ENCODE results near the gene LHFPL4.

LHFPL4 gene

DNA sequence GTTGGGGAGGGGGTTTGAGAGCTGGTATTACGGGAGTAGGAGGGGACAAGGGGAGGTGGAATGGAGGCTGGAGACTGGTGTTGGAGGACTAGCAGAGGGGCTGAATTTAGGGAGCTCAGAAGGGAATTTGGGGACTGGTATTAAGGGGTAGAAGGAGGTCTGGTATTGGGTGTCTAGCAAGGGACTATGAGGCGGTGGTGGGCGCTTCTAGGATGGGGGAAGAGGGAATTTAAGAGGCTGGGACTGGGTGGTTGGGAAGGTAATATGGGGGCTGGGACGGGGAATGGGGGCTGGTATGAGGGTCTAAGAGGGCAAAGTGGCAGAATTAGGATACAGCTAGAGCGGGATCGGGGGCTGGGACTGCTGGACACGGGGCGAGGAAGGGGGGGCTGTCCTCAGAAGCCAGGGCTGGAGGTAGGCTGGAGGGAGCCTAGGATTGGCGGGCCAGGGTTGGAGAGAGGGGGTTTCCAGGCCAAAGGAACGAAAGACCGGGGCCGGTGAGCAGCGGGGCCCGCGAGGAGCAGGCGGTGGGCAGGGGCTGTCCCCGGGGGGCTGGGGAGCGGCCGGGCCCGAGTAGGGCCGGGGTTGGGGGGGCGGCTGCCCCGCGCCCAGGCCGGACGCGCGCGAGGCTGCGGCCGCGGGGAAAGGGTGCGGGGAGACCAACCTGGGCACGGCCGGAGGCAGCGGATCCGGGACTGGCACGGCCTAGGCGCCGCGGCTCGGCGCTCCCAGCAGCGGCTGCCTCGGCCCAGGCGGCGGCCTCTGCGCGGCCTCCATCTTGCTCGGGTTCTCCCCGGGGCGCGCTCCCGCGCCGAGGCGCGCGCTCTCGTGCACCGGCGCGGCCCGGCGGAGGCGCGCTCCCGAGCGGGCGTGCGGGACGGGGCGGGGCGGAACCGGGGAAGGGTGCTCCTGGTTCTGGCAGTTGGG, at the start of gene LHFPL4:
TSS of gene LHFPL4 (minus strand) at position 802 of the 927 bp plus-strand sequence. CDS start 1,143 bp downstream, outside the sequence.
- TF ChIP-seq GATA2 (IDR thresholded peaks at IDR 0.05; ENCODE audit: low read depth, low read length) (no peak), GATA3 (IDR thresholded peaks at IDR 0.05; ENCODE audit: low read depth, low read length) (no peak)

GRCh38 chr3:9602620-9603019, 49.0 kb upstream of the LHFPL4 start:
- TF ChIP-seq GATA2 (IDR thresholded peaks at IDR 0.05; ENCODE audit: low read depth, low read length), result no peak
- no peak for TF ChIP-seq GATA3 (IDR thresholded peaks at IDR 0.05; ENCODE audit: low read depth, low read length)

DNA sequence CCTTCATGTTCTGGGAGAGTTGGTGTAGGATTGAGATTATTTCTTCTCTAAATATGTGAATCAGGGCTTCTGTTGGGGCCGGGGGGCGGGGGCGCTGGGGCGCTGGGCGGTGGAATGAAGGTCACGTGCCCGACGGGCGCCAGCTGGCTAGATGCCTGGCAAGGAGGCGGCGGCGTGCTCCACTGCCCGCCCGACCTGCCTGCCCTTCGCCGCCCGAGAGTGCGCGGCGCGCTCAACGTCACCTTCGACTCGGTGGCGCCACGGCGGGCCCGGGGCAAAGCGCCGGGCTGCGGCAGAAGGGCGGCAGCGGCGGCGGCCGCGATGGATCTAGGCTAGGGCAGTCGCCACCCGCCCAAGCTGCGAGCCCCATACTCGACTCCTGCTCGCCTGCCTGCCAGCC, 47.0 kb upstream of the LHFPL4 start:
- TF ChIP-seq GATA2 (IDR thresholded peaks at IDR 0.05; ENCODE audit: low read depth, low read length), result no peak
- no peak for TF ChIP-seq GATA3 (IDR thresholded peaks at IDR 0.05; ENCODE audit: low read depth, low read length)

- TF ChIP-seq GATA3 (IDR thresholded peaks at IDR 0.05; ENCODE audit: low read depth, low read length) (no peak), GATA2 (IDR thresholded peaks at IDR 0.05; ENCODE audit: low read depth, low read length) (no peak)
Observed at GRCh38 chr3:9598783-9599387, 45.3 kb upstream of the LHFPL4 start.

DNA sequence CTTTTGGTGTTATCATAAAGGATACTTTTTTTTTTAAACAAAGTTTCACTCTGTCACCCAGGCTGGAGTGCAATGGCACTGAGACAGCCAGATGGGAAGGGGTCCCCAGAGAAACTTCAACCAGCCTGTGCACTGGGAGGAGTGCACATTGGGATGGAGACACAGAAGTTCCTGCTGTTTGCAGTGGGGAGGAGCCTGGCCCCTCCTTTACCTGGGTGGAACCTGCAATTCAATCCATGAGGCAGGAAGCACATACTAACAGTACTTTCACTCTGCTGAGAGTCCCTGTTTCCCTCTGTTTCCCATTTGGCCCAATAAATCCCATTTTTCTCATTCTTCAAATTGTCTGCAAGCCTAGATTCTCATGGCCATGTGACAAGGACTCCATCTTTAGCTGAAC, 42.3 kb upstream of the LHFPL4 start:
- TF ChIP-seq GATA2 (IDR thresholded peaks at IDR 0.05; ENCODE audit: low read depth, low read length), result no peak
- TF ChIP-seq GATA3 (IDR thresholded peaks at IDR 0.05; ENCODE audit: low read depth, low read length), result no peak

DNA sequence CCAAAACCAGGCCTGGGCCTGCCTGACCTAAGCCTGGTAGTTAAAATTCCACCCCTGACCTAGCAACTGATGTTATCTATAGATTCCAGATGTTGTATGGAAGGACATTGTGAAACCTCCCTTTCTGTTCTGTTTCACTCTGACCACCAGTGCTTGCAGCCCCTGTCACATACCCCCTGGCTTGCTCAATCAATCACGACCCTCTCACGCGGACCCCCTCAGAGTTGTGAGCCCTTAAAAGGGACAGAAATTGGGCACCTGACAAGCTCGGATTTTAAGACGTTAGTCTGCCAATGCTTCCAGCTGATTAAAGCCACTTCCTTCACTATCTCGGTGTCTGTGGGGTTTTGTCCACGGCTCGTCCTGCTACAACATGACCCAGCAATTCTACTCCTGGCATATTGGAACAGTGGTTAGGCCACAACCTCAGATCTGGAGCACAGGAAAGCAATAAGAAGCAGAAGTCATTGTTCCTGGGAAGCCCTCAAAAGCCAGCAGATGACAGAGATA, 36.7 kb upstream of the LHFPL4 start:
- TF ChIP-seq GATA3 (IDR thresholded peaks at IDR 0.05; ENCODE audit: low read depth, low read length) (peak; percentile 28; the same call in 1 of the 2 replicates), GATA2 (IDR thresholded peaks at IDR 0.05; ENCODE audit: low read depth, low read length) (peak; percentile 68)

- TF ChIP-seq GATA3 (IDR thresholded peaks at IDR 0.05; ENCODE audit: low read depth, low read length), result no peak
- TF ChIP-seq GATA2 (IDR thresholded peaks at IDR 0.05; ENCODE audit: low read depth, low read length), result no peak
Observed at GRCh38 chr3:9583792-9584191, 30.2 kb upstream of the LHFPL4 start.

GRCh38 chr3:9583371-9583770, 29.7 kb upstream of the LHFPL4 start:
- TF ChIP-seq GATA3 (IDR thresholded peaks at IDR 0.05; ENCODE audit: low read depth, low read length) (no peak), GATA2 (IDR thresholded peaks at IDR 0.05; ENCODE audit: low read depth, low read length) (no peak)

- TF ChIP-seq GATA3 (IDR thresholded peaks at IDR 0.05; ENCODE audit: low read depth, low read length) (no peak), GATA2 (IDR thresholded peaks at IDR 0.05; ENCODE audit: low read depth, low read length) (no peak)
Observed at GRCh38 chr3:9582332-9582731, 28.7 kb upstream of the LHFPL4 start.

DNA sequence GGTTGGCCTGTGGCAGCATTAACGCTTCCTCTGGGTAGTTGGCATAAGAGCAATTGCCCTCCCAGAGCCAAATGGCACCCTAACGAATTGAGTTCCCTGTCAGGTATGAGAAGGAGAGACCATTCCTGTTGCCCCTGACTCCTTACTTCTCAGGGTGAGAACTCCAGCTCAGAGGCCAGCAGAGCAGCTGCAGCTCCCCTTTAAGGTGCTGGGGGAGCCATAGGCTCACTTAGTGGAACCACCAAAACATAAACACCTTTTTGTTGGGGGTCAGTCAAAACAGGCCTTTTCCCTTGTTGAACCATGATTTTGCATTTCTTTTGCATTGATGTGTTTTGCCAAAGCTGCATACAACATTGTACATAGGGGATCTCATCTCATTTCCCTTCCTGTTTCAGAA, 28.1 kb upstream of the LHFPL4 start:
- TF ChIP-seq GATA2 (IDR thresholded peaks at IDR 0.05; ENCODE audit: low read depth, low read length) (no peak), GATA3 (IDR thresholded peaks at IDR 0.05; ENCODE audit: low read depth, low read length) (no peak)

DNA sequence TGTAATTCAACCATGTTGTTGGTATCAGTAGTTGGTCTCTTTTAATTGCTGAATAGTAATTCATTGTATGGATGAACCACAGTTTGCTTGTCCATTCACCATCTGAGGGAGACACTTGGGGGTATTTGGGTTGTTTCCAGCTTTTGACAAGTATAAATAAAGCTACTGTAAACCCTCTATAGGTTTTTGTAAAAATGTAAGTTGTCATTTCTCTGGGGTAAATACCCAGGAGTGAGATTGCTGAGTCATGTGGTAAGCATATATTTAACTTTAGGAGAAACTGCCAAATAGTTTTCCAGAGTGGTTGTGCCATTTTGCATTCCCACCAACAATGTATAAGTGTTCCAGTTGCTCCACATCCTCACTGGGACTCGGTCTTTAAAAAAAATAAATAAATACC, 15.4 kb upstream of the LHFPL4 start:
- TF ChIP-seq GATA2 (IDR thresholded peaks at IDR 0.05; ENCODE audit: low read depth, low read length) (no peak), GATA3 (IDR thresholded peaks at IDR 0.05; ENCODE audit: low read depth, low read length) (no peak)

- TF ChIP-seq GATA3 (IDR thresholded peaks at IDR 0.05; ENCODE audit: low read depth, low read length) (no peak), GATA2 (IDR thresholded peaks at IDR 0.05; ENCODE audit: low read depth, low read length) (no peak)
Observed at GRCh38 chr3:9565316-9565715, 11.7 kb upstream of the LHFPL4 start.

- TF ChIP-seq GATA3 (IDR thresholded peaks at IDR 0.05; ENCODE audit: low read depth, low read length) (no peak), GATA2 (IDR thresholded peaks at IDR 0.05; ENCODE audit: low read depth, low read length) (no peak)
Observed at GRCh38 chr3:9563851-9564250, 10.2 kb upstream of the LHFPL4 start.

GRCh38 chr3:9553948-9554513, 409 bp upstream of the LHFPL4 start:
- TF ChIP-seq GATA2 (IDR thresholded peaks at IDR 0.05; ENCODE audit: low read depth, low read length), result no peak
- TF ChIP-seq GATA3 (IDR thresholded peaks at IDR 0.05; ENCODE audit: low read depth, low read length), result no peak

All from SH-SY5Y (cell line).